ENCODE data around the gene CDH5.

Gene CDH5

GRCh38 chr16:66400503-66401380, 34.3 kb downstream of the CDH5 start:
- H3K27ac ChIP-seq, result no peak overlapping the region
- TF ChIP-seq CTCF (conservative IDR thresholded peaks at IDR 0.05), result no peak

- no peak for TF ChIP-seq CTCF (conservative IDR thresholded peaks at IDR 0.05)
- H3K27ac ChIP-seq, result no peak overlapping the region
Observed at GRCh38 chr16:66401610-66402009, 35.1 kb downstream of the CDH5 start.

GRCh38 chr16:66402166-66402565, 35.7 kb downstream of the CDH5 start:
- no peak for TF ChIP-seq CTCF (conservative IDR thresholded peaks at IDR 0.05)
- no peak overlapping the region for H3K27ac ChIP-seq

- H3K27ac ChIP-seq, result no peak overlapping the region
- no peak for TF ChIP-seq CTCF (conservative IDR thresholded peaks at IDR 0.05)
Observed at GRCh38 chr16:66402591-66403230, 36.2 kb downstream of the CDH5 start.

- H3K27ac ChIP-seq, result no peak overlapping the region
- TF ChIP-seq CTCF (conservative IDR thresholded peaks at IDR 0.05), result no peak
Observed at GRCh38 chr16:66403531-66404145, 37.1 kb downstream of the CDH5 start.

- TF ChIP-seq CTCF (conservative IDR thresholded peaks at IDR 0.05), result no peak
- no peak overlapping the region for H3K27ac ChIP-seq
Observed at GRCh38 chr16:66405057-66405783, 38.7 kb downstream of the CDH5 start.

Measured in VCaP (cell line).